Measurements from ENCODE around the gene NEUROD6.

Gene NEUROD6

DNA sequence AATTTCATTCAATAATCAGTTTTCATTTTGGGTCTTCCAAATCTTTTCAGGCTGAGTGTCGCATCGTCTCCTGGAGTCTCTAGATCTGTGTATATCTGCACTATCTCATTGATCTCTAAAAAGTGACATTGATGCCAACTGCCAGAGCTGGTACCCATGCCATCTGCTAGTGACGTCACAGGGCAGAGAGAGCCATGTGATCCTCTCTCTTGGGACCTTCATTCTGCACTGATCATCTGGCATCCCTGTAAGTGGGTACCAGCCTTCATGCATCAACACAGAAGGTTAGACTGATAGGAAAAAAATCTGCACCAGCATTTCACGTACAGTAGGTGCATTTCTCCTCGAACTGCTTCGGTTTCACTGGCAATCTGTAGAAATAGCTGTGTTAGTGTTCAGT lies at the start of gene NEUROD6:
Gene NEUROD6, minus strand, starts transcription at position 124 of the 400 bp plus-strand sequence. CDS start 1,458 bp downstream, outside the sequence.
- in situ Hi-C loops (cut with HindIII; ENCODE audit: low sequenced_read_pairs), result no loop called here

DNA sequence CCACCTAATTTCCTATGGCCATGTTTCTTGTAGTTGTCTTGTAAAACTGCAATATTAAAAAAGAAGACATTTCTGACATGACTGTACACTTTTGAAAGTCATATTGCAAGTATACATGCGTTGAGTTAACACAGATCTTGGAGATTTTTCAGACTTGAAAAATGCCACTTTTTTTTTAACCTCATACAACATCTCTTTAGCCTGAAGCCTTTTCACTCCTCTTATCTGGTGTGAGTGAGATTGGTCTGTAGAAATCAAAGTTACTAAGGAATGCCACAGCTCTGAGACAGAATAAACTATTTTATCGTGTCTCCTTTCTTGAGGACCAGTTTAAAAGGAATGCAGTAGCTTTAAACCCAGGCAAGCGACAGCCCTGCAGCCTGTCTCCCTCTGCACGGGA lies 43.9 kb upstream of the NEUROD6 start:
- in situ Hi-C loops (cut with HindIII; ENCODE audit: low sequenced_read_pairs), result no loop called here

DNA sequence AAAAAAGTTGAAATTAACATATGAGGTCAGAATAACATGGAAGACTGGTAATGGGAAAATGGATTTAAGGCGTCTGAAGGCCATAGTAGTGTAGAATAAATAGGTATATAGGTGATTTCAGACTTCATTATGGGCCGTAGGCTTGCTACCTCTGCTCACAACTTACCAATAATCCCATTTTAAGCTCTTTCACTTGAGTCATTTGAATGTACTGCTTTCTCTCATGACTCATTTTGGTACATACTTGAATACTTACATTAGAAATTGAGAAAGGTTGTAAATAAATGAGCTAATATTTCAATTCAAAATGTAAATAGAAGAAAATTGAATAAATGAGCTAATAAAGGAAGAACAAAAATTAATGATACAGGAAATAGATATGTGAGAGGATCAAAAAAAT lies 42.2 kb upstream of the NEUROD6 start:
- in situ Hi-C loops (cut with HindIII; ENCODE audit: low sequenced_read_pairs), result no loop called here

DNA sequence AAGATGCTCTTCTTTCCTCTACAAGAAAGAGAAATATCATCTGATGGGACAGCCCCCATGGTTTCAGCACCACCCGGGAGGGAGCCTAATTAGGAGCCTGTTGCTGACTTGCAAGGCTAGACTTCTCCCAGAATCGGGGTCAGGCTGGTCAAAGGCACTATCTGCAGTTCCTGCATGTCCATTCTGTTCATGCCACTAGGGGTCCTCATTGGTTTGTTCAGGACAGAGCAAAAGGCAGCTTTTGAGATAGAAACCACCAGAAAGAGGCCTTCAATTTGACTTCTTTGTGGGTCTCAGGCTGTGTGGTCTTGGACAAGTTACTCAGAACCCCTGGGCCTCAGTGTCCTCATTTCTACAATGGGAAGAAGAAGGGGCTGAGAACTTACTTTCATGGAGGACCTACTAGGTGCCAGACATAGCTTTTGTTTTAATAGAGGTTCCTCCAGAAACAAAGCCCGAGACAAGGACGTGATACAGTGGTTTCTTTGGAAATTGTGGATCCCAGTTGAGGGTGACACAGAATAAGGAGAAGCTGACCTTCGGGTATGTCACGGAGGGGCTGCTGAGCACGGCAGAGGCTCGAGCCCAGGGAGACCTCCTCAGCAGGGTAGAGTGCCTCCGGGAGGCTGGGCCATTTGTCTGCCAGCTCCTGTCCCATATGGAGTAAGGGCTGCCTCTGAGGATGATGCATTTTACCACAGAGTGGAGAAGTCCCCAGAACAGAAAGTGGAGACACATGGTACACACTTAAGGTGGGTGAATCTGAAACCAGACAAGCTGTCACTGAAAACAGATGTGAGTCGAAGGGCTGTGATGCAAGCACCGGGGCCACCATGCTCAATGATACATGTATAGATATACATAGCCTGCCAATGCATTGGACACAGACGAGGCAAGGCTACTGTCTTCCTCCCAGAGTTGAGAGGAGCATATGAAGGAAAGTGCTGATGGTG lies 33.1 kb upstream of the NEUROD6 start:
- in situ Hi-C loops (cut with HindIII; ENCODE audit: low sequenced_read_pairs), result no loop called here

DNA sequence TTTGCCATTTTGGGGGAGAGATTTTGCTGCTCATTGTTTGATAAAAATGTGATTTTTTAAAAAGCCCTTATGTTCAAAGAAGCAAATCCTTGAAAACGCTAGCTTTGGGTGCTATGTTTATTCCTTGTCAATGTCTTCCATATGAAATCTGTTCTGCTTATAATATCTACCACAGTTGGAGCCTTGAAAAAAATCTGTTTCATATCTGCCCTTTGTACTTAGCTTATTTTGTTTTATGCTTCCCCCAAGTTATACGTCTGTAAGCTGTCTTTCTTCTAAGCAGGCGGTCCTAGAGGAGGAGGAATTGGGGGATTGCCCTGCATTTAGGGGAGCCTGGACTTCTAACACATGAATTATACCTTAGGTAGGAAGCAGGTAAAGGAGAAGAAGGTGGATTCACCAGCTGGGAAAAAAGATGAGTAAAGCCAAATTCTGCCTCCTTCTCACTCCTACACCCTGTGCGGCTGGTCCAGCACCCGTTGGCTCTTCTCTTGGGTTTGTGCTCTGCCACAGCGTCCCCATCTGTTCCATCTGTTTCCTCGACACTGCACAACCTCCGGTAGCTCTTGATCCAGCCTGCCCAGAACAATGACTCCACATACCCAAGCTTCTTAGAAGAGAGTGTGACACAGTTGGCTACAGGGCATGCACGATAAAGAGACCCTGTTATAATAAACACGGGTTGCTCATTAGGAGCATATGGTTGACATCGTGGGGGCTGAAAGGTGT lies 31.9 kb upstream of the NEUROD6 start:
- in situ Hi-C loops (cut with HindIII; ENCODE audit: low sequenced_read_pairs), result no loop called here

DNA sequence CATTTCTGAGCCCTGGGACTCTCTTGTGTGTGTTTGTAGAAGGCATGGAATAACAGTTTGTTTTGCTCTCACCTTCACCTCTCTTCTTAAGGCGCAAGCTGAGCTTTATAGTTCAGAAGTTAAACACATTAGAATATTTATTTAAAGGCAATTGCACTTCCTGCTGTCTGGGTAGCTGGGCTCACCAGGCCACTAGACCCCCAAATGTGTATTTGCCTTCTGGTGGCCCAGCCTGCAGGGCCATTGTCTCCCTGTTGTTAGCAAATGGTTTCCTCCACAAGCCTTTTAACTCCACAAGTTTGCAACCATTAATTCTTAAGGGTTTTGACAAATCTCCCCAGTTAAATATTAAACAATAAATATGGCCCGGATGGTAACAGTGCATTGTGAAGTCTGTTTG lies 31.1 kb upstream of the NEUROD6 start:
- in situ Hi-C loops (cut with HindIII; ENCODE audit: low sequenced_read_pairs), result no loop called here

DNA sequence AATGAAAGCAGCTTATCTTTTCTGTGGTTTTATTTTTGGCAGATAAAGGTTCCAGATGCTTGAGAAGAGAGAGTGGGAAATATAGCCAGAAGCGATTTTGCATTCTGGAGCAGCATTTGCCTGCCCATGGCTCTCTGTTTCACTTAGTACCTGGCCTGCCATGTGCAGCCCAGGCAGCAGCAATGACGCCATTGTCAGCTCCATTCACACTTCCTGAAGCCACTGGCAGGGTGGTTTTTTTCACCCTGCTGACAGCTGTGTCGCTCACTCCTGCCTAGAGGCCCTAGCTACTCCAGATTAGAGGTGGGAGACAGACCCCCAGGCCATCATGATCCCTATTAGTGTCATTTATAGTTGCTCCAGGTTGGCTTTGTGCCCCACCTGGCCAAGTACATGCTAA lies 30.1 kb upstream of the NEUROD6 start:
- in situ Hi-C loops (cut with HindIII; ENCODE audit: low sequenced_read_pairs), result no loop called here

DNA sequence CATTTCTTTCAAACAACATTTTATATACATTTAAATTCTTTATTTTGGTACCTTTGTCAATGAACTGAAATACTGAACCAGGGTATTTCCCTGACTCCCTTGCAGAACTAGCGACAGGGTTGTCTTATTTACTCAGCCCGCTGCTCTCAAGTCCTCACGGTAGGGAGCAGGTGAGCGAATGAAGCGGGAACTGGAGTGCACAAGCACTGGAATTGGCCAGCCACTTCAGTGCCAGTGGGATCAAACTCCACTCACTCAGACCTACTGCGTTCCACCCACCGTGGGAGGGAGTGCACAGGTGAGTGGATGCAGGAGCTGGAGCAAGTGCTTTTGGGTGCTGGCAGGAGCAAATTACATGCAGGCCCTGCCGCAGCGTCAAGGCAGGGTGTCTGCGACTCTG lies 28.1 kb upstream of the NEUROD6 start:
- in situ Hi-C loops (cut with HindIII; ENCODE audit: low sequenced_read_pairs), result no loop called here

DNA sequence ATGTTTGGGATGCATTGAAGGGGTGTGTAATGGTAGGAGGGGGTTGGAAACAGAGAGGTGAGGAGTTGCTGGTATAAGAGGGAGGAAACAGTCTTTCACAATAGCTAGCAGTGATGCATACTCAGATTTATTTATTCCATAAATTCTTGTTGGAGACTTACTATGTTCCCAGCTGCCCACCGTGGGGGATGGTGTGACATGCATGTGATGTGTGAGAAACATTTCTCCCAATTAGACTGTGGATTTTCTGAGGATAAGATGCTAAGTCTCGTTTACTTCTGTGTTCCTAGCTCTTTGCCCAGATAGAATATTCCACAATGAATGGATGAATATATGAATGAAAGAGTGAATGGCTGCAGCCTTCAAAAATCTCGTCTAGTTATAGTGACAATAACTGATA lies 23.0 kb upstream of the NEUROD6 start:
- in situ Hi-C loops (cut with HindIII; ENCODE audit: low sequenced_read_pairs), result no loop called here

DNA sequence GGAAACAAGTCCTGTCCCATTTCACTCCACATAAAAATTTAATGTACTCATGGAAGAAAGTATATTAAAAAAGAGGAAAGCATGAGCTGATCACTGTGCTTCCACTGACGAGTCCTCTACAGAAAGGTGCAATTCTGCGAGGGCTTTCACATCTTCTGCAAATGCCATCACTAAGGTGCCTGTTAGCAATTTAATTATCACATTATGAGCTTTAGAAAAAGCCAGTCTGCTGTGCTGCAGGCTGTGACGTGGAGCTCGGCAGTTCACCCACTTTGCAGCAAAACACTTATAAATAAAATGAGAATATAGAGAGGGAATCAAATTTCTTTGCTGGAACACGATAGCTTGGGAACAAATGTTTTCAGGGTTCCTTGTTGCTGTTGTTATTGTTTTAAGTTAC lies 22.5 kb upstream of the NEUROD6 start:
- in situ Hi-C loops (cut with HindIII; ENCODE audit: low sequenced_read_pairs), result no loop called here

DNA sequence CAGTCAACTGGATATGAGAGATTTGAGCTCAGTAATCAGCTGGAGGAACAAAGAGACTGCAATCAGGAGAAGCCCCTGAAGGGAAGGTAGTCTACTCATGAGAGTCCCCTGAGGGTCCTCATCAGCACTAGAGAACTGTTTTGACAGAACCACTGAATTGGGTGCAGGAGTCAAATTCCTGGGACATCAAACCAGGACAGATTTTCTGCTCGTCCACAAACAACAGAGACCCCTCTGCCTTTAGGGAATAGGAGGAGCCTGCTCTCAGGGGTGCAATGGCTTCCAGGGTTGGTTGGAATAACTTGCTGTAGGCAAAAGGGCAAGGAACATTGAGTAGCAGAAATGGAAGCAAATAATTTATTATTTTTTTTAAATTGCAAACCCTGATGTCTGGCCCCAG lies 21.9 kb upstream of the NEUROD6 start:
- in situ Hi-C loops (cut with HindIII; ENCODE audit: low sequenced_read_pairs), result no loop called here

DNA sequence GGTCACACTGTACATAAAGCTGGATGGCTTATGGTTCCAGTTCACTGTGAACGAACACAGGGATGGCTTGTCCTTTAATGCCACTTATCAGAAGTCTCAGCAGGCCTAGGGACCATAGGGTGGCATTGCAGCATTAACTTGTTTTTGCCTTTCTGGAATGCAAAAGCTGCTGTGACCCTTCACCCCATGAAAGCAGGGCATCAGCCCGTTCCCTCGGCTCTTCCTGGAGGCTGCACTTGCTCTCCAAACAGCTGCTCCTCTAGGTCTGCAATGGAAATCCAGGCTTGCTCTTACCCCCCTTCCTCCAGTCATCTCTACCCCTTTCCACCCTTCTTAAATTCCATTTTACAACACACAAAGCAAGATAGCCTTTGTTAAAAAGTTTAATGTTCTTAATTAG lies 17.9 kb upstream of the NEUROD6 start:
- in situ Hi-C loops (cut with HindIII; ENCODE audit: low sequenced_read_pairs), result no loop called here

DNA sequence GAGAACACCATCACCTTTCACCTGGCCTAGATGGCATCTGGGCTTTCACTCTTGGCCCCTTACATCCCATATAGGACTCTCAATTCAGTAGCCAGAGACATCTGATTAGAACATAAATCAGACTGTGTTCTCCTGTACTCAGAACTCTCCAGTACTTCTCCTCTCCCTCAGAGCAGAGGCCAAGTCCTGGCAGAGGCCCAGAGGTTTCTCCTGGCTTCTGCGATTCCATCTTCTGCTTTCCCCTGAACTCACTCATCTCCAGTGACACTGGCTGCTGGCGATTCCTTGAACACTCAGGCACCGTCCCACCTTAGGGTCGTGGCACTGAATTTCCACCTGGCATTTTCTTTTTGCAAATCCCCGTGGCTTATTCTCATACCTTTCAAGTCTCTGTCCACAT lies 4.9 kb upstream of the NEUROD6 start:
- in situ Hi-C loops (cut with HindIII; ENCODE audit: low sequenced_read_pairs), result no loop called here

DNA sequence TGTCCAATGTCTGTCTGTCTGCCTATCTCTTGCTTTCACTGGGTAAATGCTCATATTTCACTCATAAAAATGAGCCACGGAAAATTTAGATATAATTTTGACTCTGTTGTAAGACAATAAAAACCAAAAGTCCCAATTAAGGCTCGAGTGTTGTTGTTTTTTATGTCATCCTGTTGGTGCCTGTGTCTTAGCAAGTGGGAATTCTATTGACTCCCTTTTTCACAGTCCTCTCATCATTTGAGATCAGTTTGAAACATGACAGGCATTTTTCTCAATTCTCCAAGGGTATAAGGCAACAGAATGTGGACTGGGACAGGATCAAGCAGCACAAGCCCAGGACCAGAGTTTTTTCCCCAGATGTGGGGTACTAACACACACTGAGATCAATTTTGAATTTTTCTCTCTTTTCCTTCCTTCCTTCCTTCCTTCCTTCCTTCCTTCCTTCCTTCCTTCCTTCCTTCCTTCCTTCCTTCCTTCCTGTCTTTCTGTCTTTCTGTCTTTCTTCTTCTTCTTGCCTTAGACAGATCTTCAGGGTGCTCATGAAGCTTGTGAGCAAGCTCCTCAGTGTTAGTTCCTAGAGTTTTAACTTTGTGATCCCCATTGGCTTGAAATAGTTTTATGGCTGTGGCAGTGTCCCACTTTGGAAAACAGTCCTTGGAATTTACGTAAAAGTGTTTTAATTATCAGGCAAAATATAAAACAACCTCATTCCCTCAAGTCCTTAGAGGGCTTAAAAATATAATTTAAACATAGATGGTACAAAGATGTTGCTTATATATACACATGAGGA lies 3.2 kb upstream of the NEUROD6 start:
- in situ Hi-C loops (cut with HindIII; ENCODE audit: low sequenced_read_pairs), result no loop called here

DNA sequence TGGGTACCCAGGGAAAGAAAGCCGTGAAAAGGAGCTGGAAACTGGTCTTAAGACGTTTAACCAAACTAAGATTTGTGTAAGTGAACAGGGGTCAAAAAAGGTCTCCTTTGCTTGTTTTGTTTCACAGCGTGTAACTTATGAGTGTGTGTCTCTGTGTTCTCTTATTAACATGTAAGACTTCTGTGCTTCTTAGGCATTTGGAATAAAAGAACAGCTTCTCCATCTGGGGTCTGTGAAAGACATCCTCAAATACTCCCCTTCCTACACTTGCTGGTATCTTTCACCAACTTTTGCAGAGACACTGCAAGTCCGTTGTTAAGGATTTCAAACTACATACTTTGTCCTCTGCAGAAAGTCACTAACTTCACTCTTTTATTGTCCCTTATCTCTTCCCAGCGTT lies 615 bp upstream of the NEUROD6 start:
- in situ Hi-C loops (cut with HindIII; ENCODE audit: low sequenced_read_pairs), result no loop called here

DNA sequence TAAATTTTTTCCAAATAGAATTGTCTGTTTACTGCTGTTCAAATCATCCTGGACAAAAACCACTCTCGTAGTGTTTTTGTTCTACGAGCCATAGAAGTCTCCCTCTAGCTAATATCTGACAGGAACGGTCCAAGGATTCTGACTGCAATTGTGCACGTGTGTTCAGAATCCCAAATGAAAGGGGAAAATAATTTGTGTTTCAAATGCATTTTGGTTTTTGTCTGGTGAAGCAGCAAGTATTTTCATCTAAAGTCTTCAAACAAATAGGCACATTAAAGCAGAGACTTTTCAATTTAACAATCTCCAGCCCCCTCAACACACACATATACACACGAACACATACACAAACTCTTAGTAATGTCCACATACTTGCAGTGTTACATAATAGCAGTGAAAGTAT lies 475 bp downstream of the NEUROD6 start:
- in situ Hi-C loops (cut with HindIII; ENCODE audit: low sequenced_read_pairs), result no loop called here

DNA sequence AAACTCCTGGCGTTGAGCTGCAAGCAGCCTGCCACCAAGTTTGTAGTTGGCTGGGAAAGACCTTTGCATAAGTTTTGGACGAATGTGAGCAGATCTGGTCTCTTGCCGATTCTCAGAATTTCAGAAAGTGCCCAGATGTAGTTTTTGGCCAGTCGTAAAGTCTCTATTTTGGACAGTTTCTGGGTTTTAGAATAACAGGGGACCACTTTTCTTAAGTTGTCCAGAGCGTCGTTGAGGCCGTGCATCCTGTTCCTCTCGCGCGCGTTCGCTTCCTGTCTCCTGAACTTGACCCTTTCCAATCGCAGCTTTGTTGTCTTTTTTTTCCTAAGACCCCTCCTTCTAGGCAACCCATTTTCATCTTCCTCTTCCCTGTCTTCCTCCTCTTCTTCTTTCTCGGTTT lies 1.8 kb downstream of the NEUROD6 start:
- in situ Hi-C loops (cut with HindIII; ENCODE audit: low sequenced_read_pairs), result no loop called here

DNA sequence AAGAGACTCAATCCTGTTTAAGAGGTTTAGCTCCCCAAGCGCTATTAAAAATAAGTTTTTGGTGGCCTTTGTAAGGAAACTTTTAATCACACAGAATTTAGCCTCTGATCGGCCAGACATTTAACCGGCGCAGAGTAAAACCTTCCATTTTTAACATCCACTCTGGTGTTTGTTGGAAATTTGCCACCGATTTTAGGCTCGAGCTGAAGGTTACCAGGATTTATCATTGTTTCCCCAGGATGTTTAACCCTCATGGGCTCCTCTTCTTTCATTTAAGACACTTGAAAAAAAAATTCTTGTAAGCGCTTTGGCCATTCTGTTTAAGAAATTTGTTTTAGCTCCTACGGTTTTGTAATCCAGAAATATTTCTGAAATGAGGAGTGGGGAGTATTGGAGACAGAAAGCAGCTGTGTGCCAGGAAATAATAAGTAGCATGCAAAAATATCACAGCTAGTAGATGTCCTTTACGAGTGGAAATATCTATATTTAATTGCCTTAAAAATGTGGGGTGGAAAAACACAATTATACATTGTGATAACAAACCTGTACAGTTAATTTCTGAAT lies 3.4 kb downstream of the NEUROD6 start:
- in situ Hi-C loops (cut with HindIII; ENCODE audit: low sequenced_read_pairs), result no loop called here

DNA sequence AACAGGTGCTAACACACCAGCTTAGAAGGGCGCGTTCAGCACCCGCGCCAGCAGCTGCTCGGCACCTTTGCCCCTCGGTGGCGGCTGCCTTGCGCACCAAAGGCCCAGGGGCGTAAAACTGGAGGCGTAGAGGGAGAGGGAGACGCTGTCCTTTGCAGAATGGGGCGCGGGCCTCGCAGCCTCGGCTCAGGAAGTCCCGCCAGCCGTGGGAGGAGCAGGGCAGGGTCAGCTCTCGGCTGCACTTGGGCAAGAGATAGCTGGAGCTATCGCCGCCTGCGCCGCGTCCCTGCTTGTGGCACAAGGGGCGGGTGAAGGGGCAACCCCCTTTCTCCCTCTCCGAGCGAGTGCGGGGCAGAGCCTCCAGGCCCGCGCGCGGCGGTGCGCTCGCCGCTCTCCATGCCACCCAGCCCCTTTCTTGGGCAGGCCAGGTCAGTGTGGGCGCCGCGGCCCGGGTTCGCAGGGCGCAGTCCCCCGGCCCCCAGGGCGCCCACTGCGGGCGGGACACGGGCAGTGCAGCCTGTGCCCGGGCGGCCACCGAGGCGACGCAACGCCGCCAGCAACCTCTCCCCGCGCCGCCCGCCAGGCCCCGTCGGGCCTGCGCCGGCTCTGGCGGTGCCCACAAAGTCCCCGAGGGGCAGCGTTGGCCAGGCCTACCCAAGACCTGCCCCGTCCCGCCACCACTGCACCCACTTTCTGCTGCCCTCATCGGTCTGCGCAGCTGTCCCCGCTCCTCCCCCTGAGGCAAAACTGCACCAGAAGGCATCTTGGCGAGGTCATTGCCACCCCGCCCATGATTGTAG lies 4.1 kb downstream of the NEUROD6 start:
- in situ Hi-C loops (cut with HindIII; ENCODE audit: low sequenced_read_pairs), result no loop called here

DNA sequence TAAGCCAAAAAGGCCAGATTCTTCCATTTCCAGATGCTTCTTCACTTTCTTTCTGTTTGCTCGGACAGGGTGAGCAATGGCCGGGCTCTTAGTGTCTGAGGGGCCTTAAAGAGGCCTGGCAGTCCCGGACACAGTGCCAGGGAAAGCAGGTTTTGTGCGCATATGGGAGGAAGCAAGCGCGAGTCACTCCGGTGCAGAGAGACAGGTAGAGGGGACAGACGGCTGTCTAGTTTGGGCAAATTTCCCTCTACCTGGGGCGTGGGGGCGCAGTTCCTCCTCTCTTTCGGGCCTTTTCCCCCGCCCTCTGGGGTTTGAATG lies 4.7 kb downstream of the NEUROD6 start:
- in situ Hi-C loops (cut with HindIII; ENCODE audit: low sequenced_read_pairs), result no loop called here

Measured in endothelial cell of hepatic sinusoid (primary cell).